Pancreas (tissue), 10 donors: ENCODE data around the gene PIMREG. TPM values are rescaled to one million over a fixed set of nuclear protein-coding genes. Genes with fewer than 3 reads are reported as not detected.

ENCODE experiments used
- ATAC-seq, 4 donors: fragments of 200-7000 bp; cut with Tn5 transposase; one replicate each; pipeline versions ENCODE4 v1.8.0 to v1.9.1; 2020; ENCODE audit warnings: mild to moderate bottlenecking in 4 of 4, moderate library complexity in 4 of 4
- DNase-seq, 6 donors: peaks; one replicate each; pipeline ENCODE4 v3.0.0-alpha.2; 2020
- FAIRE-seq: peaks from 2 replicates; lab custom pipeline; 2012; peaks lifted over from hg19 to GRCh38; lab: Jason Lieb, UNC
- H3K27ac ChIP-seq, 4 donors: fragments of 200-600 bp; sonication (generic); 1 replicate in 3 of 4; 2 replicates in 1 of 4; pipeline versions ENCODE4 v1.5.0 to v1.8.0; 2020
- H3K27me3 ChIP-seq, 4 donors: fragments of 200-600 bp; one replicate each; pipeline ENCODE4 v1.8.0; 2021
- H3K36me3 ChIP-seq, 3 donors: fragments of 200-600 bp; sonication (generic) in 1 of 3; one replicate each; pipeline versions ENCODE4 v1.5.0 to v1.8.0; 2020 to 2021
- H3K4me1 ChIP-seq, 3 donors: fragments of 200-600 bp; one replicate each; pipeline ENCODE4 v1.8.0; 2021
- H3K4me3 ChIP-seq, 4 donors: fragments of 200-600 bp; sonication (generic) in 2 of 4; one replicate each; pipeline versions ENCODE4 v1.5.0 to v1.8.0; 2020 to 2021
- H3K9me3 ChIP-seq, 4 donors: fragments of 200-600 bp; one replicate each; pipeline ENCODE4 v1.8.0; 2021
- WGBS, 2 donors: extraction: QIAGEN DNeasy Blood & Tissue Kit; methylation state at CpG; one replicate each; pipeline ENCODE4 v1.1.7; 2013; 5-methylcytosine and 5-hydroxymethylcytosine counted together
- intact Hi-C, 3 donors: fragments of 100-400 bp; cut with DNase I; formaldehyde crosslinking; loops; one replicate each; pipeline versions ENCODE4 v1.11.1 to v1.14.2; 2022
- polyA plus RNA-seq, 2 donors: library from polyadenylated mRNA; stranded (reverse); fragments of 200-250 nt; gene quantifications; one replicate each; pipeline ENCODE4 v1.2.3, GENCODE V29; 2013
- total RNA-seq, 6 donors: library from RNA; stranded (reverse); fragmentation: NEBNext Ultra II Directional in 4 of 6; extraction: Animal tissue kit (Norgen Biotek cat#: 25700) in 4 of 6; gene quantifications; one replicate each; pipeline versions ENCODE4 v1.2.1 to v1.2.4, GENCODE V29; 2021 to 2023
- TF ChIP-seq, protein P1 (sequence below), 4 donors: fragments of 200-600 bp; sonication (generic) in 3 of 4; IDR thresholded peaks; one replicate each; pipeline versions ENCODE4 v1.5.0 to v1.8.0; 2021; ENCODE audit warnings: antibody characterized with exemption in 4 of 4
- donor health status: healthy with polysubstance abuse.
- donor health status: DM: no; HTN: no; CAD: no; lungs with moderate emphysema.
- donor health status: DM: no; HTN: no; CAD: no.
- donor health status: control.
- donor health status: control.
- donor health status: Bipolar disorder and iron deficiency.
- donor health status: DM: yes; HTN: yes; CAD: no.
- donor health status: DM: no; HTN: no; CAD: no.
- donor health status: DM: no; HTN: no; CAD: no.
- donor health status: DM: yes; HTN: yes; CAD: no.

Gene PIMREG
- total and polyA plus RNA-seq, 8 donors, result 0.09 to 0.50 (median 0.14) TPM; not detected in 4

DNA sequence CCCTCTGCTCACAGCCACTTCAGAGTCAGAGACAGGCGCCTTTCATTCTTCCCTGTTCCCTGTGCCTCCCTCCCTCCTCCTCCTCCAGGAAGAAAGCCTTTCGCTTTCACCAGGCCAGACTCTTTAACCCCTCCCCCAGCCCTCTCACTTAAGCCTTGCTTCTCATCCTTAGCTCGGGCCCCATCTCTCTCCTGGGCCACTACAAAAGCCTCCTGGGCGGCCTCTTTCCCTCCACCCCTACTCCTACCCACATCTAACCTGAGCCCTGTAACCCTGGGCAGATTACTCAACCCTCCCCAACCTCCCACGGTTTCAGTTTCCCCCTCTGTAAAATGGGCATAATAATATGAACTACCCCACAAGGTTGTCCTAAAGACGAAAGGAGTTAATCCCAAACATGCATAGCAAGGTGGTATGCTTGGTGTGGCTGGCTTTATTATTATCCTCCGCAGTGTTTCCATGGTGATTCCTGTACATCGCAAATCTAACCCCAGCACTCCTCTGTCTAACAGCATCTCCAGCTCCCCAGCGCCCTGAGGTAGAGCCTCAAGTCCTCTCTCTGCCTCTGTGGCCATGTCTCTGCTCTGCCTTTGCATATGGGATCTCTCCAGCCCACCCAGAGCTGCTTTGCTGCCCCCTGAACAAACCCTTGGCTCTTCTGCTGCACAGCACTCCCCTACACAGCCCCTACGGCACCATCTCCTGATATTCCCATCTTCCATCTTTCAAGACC, 17.7 kb downstream of the PIMREG start:
- intact Hi-C loops, result no loop called here
- TF ChIP-seq, protein P1, sequence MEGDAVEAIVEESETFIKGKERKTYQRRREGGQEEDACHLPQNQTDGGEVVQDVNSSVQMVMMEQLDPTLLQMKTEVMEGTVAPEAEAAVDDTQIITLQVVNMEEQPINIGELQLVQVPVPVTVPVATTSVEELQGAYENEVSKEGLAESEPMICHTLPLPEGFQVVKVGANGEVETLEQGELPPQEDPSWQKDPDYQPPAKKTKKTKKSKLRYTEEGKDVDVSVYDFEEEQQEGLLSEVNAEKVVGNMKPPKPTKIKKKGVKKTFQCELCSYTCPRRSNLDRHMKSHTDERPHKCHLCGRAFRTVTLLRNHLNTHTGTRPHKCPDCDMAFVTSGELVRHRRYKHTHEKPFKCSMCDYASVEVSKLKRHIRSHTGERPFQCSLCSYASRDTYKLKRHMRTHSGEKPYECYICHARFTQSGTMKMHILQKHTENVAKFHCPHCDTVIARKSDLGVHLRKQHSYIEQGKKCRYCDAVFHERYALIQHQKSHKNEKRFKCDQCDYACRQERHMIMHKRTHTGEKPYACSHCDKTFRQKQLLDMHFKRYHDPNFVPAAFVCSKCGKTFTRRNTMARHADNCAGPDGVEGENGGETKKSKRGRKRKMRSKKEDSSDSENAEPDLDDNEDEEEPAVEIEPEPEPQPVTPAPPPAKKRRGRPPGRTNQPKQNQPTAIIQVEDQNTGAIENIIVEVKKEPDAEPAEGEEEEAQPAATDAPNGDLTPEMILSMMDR (IDR thresholded peaks at IDR 0.05), result no peak
- Histone ChIP-seq H3K9me3 (no peaks in the 10 kb centered on the region), H3K4me3 (no peak overlapping the region), H3K27ac (no peak overlapping the region), H3K27me3 (no peaks in the 10 kb centered on the region), H3K36me3 (no peaks in the 10 kb centered on the region), H3K4me1 (no peaks in the 10 kb centered on the region)
- FAIRE-seq (no peak), ATAC-seq (no peak), DNase-seq (no peak)
- 81 to 86% methylated on average over 10 of the region's 10 CpGs for WGBS, 2 donors

DNA sequence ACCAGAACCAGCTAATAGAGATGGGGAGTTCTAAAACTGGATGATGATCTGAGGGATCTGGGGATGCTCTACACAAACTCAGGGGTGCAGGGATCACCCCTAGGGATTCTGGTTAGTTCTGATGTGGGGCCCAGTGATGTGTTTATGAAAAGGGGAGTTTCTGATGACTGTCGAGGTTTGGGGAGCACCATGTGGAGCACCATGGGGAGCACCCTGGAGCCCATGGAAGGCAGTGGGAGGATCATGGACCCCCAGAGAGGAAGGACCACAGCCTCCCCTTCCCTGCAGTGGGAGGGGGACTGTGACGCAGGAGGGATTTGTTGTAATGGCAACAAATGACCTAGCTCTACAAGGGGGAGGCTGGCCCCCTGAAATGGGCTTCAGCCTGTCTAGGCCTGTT, 18.4 kb downstream of the PIMREG start:
- FAIRE-seq (no peak), ATAC-seq (no peak), DNase-seq (no peak)
- TF ChIP-seq, protein P1 (IDR thresholded peaks at IDR 0.05), result no peak
- intact Hi-C loops, result no loop called here
- Histone ChIP-seq H3K27me3 (no peaks in the 10 kb centered on the region), H3K36me3 (no peaks in the 10 kb centered on the region), H3K27ac (no peak overlapping the region), H3K4me1 (no peaks in the 10 kb centered on the region), H3K4me3 (no peak overlapping the region), H3K9me3 (no peaks in the 10 kb centered on the region)
- WGBS, 2 donors, result 81 to 91% methylated on average over 2 of the region's 2 CpGs

DNA sequence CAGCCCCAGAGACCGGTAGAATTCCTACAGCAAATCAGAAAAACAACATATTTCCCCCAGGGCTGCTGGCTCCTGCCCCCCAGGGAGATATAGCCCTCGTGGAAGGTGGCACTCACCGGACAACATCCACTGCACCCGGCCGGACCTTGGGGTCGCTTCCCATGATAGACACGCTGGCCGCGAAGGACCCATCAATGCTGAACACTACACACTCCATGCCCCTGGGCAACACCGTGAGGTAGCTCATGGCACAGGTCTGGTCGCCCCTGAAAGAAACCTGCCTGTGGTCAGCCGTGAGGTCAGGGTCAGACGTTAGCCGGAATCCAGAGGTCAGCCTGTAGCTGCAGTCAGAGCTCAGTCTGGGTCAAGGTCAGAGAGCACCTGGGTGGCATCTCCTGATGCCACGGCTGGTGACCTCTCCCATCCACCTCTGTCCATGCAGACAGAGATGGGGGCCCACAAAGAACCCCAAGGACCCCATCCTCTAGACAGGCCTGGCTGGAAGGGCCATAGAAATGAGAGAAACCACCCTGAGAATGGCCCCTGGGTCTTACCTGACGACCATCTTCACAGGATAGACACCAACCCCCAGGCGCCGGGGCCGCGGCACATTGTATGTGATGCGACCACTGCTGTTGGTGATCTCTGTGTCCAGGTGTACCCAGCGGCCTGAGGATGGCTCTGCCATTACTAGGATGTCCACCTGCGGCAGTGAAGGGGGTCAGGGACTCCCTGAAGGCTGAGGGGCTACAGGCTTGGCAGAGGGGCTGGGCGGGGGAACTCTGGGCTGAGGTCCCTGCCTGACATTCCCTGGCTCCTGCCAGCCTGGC, 19.6 kb downstream of the PIMREG start:
- no peak for FAIRE-seq

DNA sequence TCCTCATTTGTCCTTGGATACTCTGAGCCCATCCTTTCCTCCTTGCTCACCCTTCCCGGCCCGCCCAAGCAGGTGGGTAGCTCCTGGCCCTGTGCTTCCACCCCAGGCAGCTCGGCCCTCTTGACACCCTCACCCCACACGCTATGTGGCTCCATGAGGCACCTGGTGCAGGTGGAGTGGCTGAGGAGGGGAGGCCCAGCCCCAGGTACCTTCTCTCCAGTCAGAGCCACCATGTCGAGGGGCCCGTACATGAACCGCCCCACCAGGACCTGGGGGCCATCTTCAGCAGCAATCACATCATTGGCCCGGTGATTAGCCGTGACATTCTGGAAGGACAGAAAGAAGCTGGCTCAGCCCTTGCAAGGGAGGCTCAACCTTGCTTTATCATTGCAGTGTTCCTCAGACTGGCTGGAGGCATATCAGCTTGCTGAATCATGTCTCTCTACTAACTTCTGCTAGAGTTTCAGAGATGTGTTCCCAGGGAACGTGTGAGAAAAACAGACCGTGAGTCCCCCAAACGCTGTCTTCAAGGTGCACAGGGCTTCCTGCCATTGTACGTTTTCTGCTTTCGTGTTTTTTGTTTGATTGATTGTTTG, 20.3 kb downstream of the PIMREG start:
- Histone ChIP-seq H3K4me3 (no peak overlapping the region), H3K36me3 (no peaks in the 10 kb centered on the region), H3K27me3 (no peaks in the 10 kb centered on the region), H3K4me1 (no peaks in the 10 kb centered on the region), H3K27ac (no peak overlapping the region), H3K9me3 (no peaks in the 10 kb centered on the region)
- TF ChIP-seq, protein P1 (IDR thresholded peaks at IDR 0.05), result no peak
- FAIRE-seq, result no peak
- 83 to 92% methylated on average over 14 of the region's 14 CpGs for WGBS, 2 donors
- intact Hi-C loops, result no loop called here
- DNase-seq, result no peak
- ATAC-seq, result no peak

More for the DNA sequence above, 19.6 kb downstream of the PIMREG start:
- WGBS, 2 donors, result 84 to 91% methylated on average over 24 of the region's 24 CpGs
- H3K27ac ChIP-seq, result no peak overlapping the region
- ATAC-seq (no peak), DNase-seq (no peak)
- H3K9me3 ChIP-seq, result no peaks in the 10 kb centered on the region
- no peaks in the 10 kb centered on the region for H3K4me1 ChIP-seq
- TF ChIP-seq, protein P1 (IDR thresholded peaks at IDR 0.05), result no peak
- intact Hi-C loops, result no loop called here
- H3K27me3 ChIP-seq, result no peaks in the 10 kb centered on the region
- no peak overlapping the region for H3K4me3 ChIP-seq
- H3K36me3 ChIP-seq, result no peaks in the 10 kb centered on the region
